AG09309 (cell line): ENCODE measurements around the gene CDC42BPB.

Source experiments
- DNase-seq: peaks from one replicate; pipeline ENCODE4 v3.0.0-alpha.2; 2010; ENCODE audit warnings: low read depth
- H3K4me3 ChIP-seq: 2 replicates; pipeline ENCODE4 v1.5.1; 2011; ENCODE audit warnings: mild to moderate bottlenecking, low read depth, low read length, moderate library complexity; ENCODE audit not compliant: control insufficient read depth
- TF ChIP-seq, protein P1 (sequence below): IDR thresholded peaks from 2 replicates; pipeline ENCODE4 v1.5.1; 2011; ENCODE audit warnings: mild to moderate bottlenecking, low read depth, low read length, inconsistent platforms; ENCODE audit not compliant: insufficient read depth, control insufficient read depth; ENCODE audit errors: missing control alignments

Gene CDC42BPB

DNA sequence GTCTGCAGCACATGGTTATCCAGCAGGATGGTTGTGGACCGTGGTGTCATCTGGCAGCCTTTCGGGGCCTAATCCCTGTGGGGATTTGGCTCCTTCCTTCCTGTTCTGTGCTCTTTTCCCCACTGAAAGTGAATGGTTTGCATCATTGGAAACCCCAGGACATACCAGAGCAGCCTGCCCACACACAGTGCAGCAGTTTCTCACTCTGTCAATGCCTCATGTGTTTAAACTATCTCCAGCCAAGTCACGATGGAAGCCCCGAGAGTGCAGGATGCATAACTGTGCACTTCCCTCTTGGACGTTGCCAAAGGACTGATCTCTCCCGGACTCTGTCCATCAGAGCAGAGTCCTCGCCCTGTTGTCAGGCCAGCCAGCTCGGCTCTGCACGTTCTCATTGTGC lies 163.9 kb downstream of the CDC42BPB start:
- DNase-seq: peak; percentile 73
- TF ChIP-seq, protein P1, sequence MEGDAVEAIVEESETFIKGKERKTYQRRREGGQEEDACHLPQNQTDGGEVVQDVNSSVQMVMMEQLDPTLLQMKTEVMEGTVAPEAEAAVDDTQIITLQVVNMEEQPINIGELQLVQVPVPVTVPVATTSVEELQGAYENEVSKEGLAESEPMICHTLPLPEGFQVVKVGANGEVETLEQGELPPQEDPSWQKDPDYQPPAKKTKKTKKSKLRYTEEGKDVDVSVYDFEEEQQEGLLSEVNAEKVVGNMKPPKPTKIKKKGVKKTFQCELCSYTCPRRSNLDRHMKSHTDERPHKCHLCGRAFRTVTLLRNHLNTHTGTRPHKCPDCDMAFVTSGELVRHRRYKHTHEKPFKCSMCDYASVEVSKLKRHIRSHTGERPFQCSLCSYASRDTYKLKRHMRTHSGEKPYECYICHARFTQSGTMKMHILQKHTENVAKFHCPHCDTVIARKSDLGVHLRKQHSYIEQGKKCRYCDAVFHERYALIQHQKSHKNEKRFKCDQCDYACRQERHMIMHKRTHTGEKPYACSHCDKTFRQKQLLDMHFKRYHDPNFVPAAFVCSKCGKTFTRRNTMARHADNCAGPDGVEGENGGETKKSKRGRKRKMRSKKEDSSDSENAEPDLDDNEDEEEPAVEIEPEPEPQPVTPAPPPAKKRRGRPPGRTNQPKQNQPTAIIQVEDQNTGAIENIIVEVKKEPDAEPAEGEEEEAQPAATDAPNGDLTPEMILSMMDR: no peak

DNA sequence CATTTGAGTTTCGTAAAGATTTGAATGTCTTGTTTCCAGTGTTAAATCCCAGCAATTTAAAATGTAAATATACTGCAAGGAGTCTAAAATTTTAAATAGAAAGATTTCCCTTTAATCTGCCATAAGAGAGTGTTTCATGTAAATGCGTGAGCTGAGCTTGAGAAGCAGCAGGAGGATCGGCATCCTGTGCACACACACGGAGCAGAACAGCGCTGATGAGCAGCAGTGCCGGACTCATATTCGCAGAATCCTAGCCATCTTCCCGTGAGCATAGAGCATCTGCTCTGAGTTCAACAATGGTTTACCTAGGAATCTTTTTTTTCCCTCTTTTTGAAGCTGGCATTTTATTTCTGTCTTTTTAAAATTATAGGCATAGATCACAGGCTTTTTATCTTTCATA lies 164.7 kb downstream of the CDC42BPB start:
- H3K4me3 ChIP-seq: no peak overlapping the region
- no peak for DNase-seq
- TF ChIP-seq, protein P1: no peak

More for the DNA sequence above, 163.9 kb downstream of the CDC42BPB start:
- H3K4me3 ChIP-seq: no peak overlapping the region

DNA sequence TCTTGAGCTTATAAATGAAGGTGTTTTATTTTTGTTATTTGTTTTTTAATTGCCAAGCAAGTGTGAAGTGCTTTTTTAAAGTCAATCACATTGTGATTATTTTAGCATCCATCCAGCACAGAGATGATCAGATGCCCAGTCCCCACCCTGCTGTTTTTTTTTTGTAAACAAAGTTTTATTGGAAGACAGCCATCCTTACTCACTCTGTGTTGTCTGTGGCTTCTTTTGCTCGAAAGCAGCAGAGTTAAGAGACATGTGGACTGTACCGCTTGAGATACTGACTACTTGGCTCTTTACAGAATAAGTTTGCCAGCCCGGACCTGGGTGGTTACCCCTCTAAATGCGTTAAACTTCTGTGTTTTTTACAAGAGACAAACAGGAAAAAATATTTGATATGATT lies 165.8 kb downstream of the CDC42BPB start:
- H3K4me3 ChIP-seq: no peak overlapping the region
- DNase-seq: no peak
- TF ChIP-seq, protein P1: no peak

DNA sequence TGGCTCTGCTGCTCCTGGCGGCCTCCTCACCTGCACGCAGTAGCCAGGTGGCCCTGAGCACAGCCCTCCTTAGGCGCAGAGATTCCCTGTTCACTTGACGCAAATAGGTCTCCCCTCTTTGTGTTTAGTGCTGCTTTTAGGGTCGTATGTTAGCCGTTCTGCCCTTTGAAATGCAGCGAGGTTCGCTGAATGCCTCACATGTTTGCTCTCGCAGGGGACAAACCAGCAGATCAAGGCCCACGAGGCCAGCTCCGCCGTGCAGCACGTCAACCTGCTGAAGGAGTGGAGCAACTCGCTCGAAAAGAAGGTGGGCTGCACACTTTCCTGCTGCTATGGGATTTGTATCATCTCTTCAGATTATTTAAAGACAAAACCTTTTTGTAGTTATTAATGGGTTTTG lies 166.2 kb downstream of the CDC42BPB start:
- DNase-seq: no peak
- no peak overlapping the region for H3K4me3 ChIP-seq
- TF ChIP-seq, protein P1: no peak

DNA sequence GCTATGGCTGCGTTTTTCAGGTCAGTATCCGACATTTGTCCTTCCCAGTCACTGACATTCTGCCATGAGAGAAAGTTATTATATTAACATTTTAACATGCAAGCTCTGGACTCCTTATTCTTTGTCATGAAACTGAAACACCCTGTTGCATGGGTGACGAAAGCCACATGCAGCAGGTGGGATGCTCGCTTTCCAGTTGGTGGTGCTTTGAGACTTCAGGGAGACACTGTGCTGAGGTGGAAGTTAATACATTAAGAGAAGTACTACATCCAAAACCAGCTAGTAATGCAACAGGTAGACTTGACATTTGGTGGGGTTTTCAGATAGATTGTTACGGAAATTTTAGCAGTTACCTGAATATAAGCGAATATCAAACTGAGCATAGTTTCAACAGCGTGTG lies 167.7 kb downstream of the CDC42BPB start:
- H3K4me3 ChIP-seq: no peak overlapping the region
- no peak for DNase-seq
- TF ChIP-seq, protein P1: no peak

DNA sequence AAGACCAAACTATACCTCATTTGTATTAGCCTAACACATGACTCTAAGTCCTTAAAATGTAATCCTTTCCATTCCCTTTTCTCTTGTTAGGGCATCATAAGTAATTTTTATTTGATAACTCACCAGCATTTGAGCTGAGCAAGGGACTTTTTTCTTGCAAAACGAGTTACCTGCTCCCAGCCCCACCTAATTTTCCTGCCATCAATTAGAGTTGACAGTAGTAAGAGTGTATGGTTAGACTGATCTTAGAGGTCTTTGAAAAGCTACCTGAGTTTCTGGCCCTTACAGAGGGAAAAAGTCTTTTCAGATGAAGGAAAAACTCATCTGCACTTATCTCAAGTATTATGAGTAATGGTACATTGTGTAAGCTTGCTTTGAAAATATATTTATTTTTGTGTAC lies 168.6 kb downstream of the CDC42BPB start:
- no peak overlapping the region for H3K4me3 ChIP-seq
- TF ChIP-seq, protein P1: no peak
- DNase-seq: no peak
